ENCODE measurements around the gene SMIM43.

DNA sequence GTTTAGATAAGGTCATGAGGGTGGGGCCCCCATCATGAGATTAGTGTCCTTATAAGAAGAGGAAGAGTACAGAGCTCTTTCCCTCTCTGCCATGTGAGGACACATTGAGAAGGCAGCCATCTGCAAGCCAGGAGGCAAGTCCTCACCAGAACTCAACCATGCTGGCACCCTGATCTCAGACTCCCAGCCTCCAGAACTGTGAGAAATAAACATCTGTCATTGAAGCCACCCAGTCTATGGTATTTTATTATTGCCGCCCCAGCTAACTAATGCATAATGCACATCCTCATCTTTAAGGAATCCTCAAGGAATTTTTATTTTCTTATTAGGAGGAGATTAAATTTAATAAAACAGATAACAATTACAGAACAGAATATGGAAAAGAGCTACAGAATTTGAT is 19.4 kb upstream of the SMIM43 start:
- TF ChIP-seq HDGF (IDR thresholded peaks at IDR 0.05; ENCODE audit: borderline replicate concordance) (no peak), SP1 (IDR thresholded peaks at IDR 0.05) (no peak), L3MBTL2 (conservative IDR thresholded peaks at IDR 0.05) (no peak), ARNT (IDR thresholded peaks at IDR 0.05) (no peak), BHLHE40 (IDR thresholded peaks at IDR 0.05; ENCODE audit: borderline replicate concordance) (no peak), SUZ12 (IDR thresholded peaks at IDR 0.05) (no peak)

All from HEK293T (cell line).